Astrocyte (in vitro differentiated cells and primary cell): Measurements from ENCODE around the gene RAB6B. TPM values are rescaled to one million over a fixed set of nuclear protein-coding genes. Genes with fewer than 3 reads are reported as not detected.

ENCODE experiments used
- DNase-seq: peaks from one replicate; pipeline ENCODE4 v3.0.0-alpha.2; 2010; ENCODE audit warnings: low read depth
- FAIRE-seq: peaks from 2 replicates; lab custom pipeline; 2011; peaks lifted over from hg19 to GRCh38; lab: Jason Lieb, UNC
- H2AFZ ChIP-seq: 2 replicates; pipeline ENCODE4 v1.6.0; 2012; ENCODE audit warnings: low read depth, low read length, inconsistent platforms
- H3K27ac ChIP-seq: 2 replicates; pipeline ENCODE4 v1.5.1; 2011; ENCODE audit warnings: low read depth, low read length, inconsistent platforms
- H3K27me3 ChIP-seq: 2 replicates; pipeline ENCODE4 v1.6.0; 2011; ENCODE audit warnings: low read length, inconsistent platforms; ENCODE audit not compliant: insufficient read depth
- H3K36me3 ChIP-seq: 2 replicates; pipeline ENCODE4 v1.5.1; 2011; ENCODE audit warnings: low read length, inconsistent platforms; ENCODE audit not compliant: insufficient read depth
- H3K4me1 ChIP-seq: 2 replicates; pipeline ENCODE4 v1.5.1; 2011; ENCODE audit warnings: low read length, inconsistent platforms; ENCODE audit not compliant: insufficient read depth
- H3K4me2 ChIP-seq: 2 replicates; pipeline ENCODE4 v1.6.0; 2012; ENCODE audit warnings: low read length, inconsistent platforms
- H3K4me3 ChIP-seq: 2 replicates; pipeline ENCODE4 v1.5.1; 2011; ENCODE audit warnings: low read depth, mild to moderate bottlenecking, low read length, inconsistent platforms; ENCODE audit not compliant: insufficient read depth
- H3K79me2 ChIP-seq: 2 replicates; pipeline ENCODE4 v1.6.0; 2012; ENCODE audit warnings: mild to moderate bottlenecking, low read length, inconsistent platforms; ENCODE audit not compliant: insufficient read depth
- H3K9ac ChIP-seq: 2 replicates; pipeline ENCODE4 v1.6.0; 2012; ENCODE audit warnings: mild to moderate bottlenecking, low read length, inconsistent platforms
- H3K9me3 ChIP-seq: 2 replicates; pipeline ENCODE4 v1.5.1; 2012; ENCODE audit warnings: low read depth, mild to moderate bottlenecking, low read length, inconsistent platforms; ENCODE audit not compliant: insufficient read depth
- H4K20me1 ChIP-seq: 2 replicates; pipeline ENCODE4 v1.6.0; 2012; ENCODE audit warnings: low read length, inconsistent platforms; ENCODE audit not compliant: insufficient read depth
- H3K27ac Mint-ChIP-seq: one replicate; pipeline ENCODE4 v1.8.0; 2021; ENCODE audit warnings: mild to moderate bottlenecking, mixed read lengths; ENCODE audit not compliant: unreplicated experiment
- H3K27me3 Mint-ChIP-seq: one replicate; pipeline ENCODE4 v1.8.0; 2021; ENCODE audit warnings: low read depth, mixed read lengths; ENCODE audit not compliant: unreplicated experiment
- H3K36me3 Mint-ChIP-seq: one replicate; pipeline ENCODE4 v1.8.0; 2021; ENCODE audit warnings: low read depth, mixed read lengths; ENCODE audit not compliant: unreplicated experiment
- H3K4me1 Mint-ChIP-seq: one replicate; pipeline ENCODE4 v1.8.0; 2021; ENCODE audit warnings: low read depth, mixed read lengths; ENCODE audit not compliant: unreplicated experiment
- H3K4me3 Mint-ChIP-seq: one replicate; pipeline ENCODE4 v1.8.0; 2021; ENCODE audit warnings: mild to moderate bottlenecking, moderate library complexity, mixed read lengths; ENCODE audit not compliant: unreplicated experiment
- H3K9me3 Mint-ChIP-seq: one replicate; pipeline ENCODE4 v1.8.0; 2021; ENCODE audit warnings: mild to moderate bottlenecking, mixed read lengths; ENCODE audit not compliant: unreplicated experiment
- EZH2 ChIP-seq: IDR thresholded peaks from 2 replicates; pipeline ENCODE4 v1.6.1; 2012; ENCODE audit warnings: mild to moderate bottlenecking, low read length, inconsistent platforms; ENCODE audit not compliant: insufficient read depth
- total RNA-seq: library from RNA; stranded (reverse); gene quantifications from 2 replicates; pipeline ENCODE4 v1.2.1, GENCODE V29; 2021
- TF ChIP-seq, protein P1 (sequence below): IDR thresholded peaks from 2 replicates; pipeline ENCODE4 v1.5.1; 2011; ENCODE audit warnings: low read depth, mild to moderate bottlenecking, inconsistent platforms, low read length, moderate library complexity; ENCODE audit not compliant: insufficient read depth

Gene RAB6B
- total RNA-seq, 1 donor from 2014 or later: 61.8 TPM

DNA sequence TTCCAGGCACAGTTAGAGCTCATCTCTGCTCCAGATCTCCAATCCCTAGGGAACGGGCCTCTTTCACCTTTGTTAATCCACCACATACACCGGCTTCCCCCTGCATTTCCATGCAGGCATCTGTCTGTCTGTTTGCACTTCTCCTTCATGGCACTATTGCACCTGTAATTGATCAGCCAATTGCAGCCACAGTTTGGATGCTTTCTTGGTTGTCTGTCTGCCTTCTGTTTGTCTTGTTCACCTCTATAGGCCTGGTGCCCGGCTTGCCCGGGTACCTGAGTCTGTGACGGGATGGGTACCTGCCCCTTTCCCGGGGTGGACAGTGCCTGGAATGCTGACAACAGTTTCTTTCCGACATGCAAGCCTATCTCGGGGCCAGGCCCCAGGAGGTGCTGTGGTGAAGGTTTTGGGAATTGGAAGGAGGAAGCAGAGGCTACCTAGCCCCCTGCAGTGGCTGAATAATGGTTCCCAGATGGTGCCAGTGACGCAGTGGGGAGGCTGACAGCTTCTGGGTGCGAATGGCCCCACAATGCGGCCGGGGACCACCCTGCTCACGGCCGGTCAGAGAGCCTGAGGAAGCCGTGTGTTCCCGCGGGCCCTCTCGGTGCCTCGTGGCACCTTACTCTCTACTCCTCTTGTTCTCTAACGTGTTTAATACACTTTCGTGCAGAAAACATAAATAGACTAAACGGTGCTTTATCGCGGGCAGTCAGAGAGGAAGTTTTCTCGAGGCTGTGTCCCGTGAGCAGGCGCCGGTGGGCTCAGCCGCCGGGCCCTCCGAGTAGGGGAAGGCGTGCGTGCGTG, 31.3 kb upstream of the RAB6B start:
- Mint-ChIP-seq H3K36me3 (no peaks in the 10 kb centered on the region), H3K4me1 (no peaks in the 10 kb centered on the region), H3K27ac (no peak overlapping the region), H3K27me3 (peaks cover 40% of the 10 kb centered on the region), H3K4me3 (peak overlapping the region; percentile 68), H3K9me3 (no peaks in the 10 kb centered on the region)
- DNase-seq (no peak), FAIRE-seq (no peak)
- Histone ChIP-seq H2AFZ (peak overlapping the region; percentile 76), H3K27me3 (no peaks in the 10 kb centered on the region), H3K4me1 (peaks cover 4% of the 10 kb centered on the region), H3K79me2 (no peaks in the 10 kb centered on the region), H3K4me2 (peak overlapping the region; percentile 92), H3K9me3 (no peaks in the 10 kb centered on the region), H4K20me1 (no peaks in the 10 kb centered on the region), H3K4me3 (peak overlapping the region; percentile 62), H3K27ac (no peak overlapping the region), H3K36me3 (no peaks in the 10 kb centered on the region), H3K9ac (peak overlapping the region; percentile 79)
- TF ChIP-seq, protein P1, sequence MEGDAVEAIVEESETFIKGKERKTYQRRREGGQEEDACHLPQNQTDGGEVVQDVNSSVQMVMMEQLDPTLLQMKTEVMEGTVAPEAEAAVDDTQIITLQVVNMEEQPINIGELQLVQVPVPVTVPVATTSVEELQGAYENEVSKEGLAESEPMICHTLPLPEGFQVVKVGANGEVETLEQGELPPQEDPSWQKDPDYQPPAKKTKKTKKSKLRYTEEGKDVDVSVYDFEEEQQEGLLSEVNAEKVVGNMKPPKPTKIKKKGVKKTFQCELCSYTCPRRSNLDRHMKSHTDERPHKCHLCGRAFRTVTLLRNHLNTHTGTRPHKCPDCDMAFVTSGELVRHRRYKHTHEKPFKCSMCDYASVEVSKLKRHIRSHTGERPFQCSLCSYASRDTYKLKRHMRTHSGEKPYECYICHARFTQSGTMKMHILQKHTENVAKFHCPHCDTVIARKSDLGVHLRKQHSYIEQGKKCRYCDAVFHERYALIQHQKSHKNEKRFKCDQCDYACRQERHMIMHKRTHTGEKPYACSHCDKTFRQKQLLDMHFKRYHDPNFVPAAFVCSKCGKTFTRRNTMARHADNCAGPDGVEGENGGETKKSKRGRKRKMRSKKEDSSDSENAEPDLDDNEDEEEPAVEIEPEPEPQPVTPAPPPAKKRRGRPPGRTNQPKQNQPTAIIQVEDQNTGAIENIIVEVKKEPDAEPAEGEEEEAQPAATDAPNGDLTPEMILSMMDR: no peak
- no peak for TF ChIP-seq EZH2

DNA sequence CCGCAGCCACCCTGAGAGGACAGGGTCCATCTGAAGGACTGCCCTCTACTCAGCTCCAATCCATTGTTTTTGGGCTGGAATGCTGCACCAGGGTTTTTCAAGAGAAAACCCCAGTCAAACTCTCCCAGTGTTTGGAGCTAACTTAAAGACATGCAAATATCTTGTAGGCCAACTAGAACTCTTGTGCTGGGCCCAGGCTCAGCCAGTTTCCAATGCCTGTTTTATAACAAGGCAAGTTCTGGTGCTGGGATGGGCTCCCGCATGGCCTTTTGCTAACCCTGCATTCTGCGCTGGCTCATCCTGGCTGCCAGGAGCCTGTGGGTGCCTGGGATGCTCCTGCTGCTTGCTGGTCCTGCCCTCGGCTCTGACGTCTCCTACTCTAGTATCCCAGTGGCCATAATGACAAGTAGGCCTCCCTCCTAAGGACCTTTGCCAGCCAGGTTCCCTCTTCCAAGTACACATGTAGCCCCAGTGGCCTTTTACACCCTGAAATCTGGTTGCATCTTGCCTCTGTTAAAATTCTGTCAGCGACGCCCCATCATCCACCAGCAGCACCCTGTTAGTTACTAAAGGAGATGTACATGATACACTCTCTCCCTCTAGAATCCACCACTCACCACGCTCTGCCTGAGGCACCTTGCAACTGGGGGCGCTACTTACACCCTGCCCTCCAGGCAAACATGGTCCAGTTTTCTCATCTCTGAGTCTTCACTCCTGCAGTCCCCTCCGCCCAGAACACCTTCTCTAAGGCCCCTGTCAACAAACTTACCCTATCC, 30.5 kb upstream of the RAB6B start:
- Mint-ChIP-seq H3K36me3 (no peaks in the 10 kb centered on the region), H3K4me3 (no peak overlapping the region), H3K9me3 (no peaks in the 10 kb centered on the region), H3K27ac (no peak overlapping the region), H3K4me1 (no peaks in the 10 kb centered on the region), H3K27me3 (peaks cover 37% of the 10 kb centered on the region)
- no peak overlapping the region for H3K27ac ChIP-seq
- FAIRE-seq (no peak), DNase-seq (no peak)
- no peaks in the 10 kb centered on the region for H3K27me3 ChIP-seq
- H2AFZ ChIP-seq: no peak overlapping the region
- no peaks in the 10 kb centered on the region for H3K36me3 ChIP-seq
- H3K4me1 ChIP-seq: peaks cover 4% of the 10 kb centered on the region
- TF ChIP-seq EZH2: no peak
- TF ChIP-seq, protein P1: no peak
- H3K4me2 ChIP-seq: no peak overlapping the region
- no peak overlapping the region for H3K9ac ChIP-seq
- H3K79me2 ChIP-seq: no peaks in the 10 kb centered on the region
- H3K4me3 ChIP-seq: no peak overlapping the region
- no peaks in the 10 kb centered on the region for H3K9me3 ChIP-seq
- H4K20me1 ChIP-seq: no peaks in the 10 kb centered on the region
